GM18511 (cell line): ENCODE results near the gene SLC2A9.

ENCODE experiments used
- ATAC-seq: cut with Tn5 transposase; IDR thresholded peaks from one replicate; pipeline ENCODE4 v1.9.1; 2021; ENCODE audit warnings: mild to moderate bottlenecking, moderate library complexity; ENCODE audit not compliant: unreplicated experiment

Gene SLC2A9

GRCh38 chr4:10020871-10021652 is at the start of gene SLC2A9:
SLC2A9 (minus strand) TSS chr4:10021497; CDS start chr4:10021429, 68 bp downstream.
- no peak for ATAC-seq

GRCh38 chr4:10069075-10069642 is 47.9 kb upstream of the SLC2A9 start:
- no peak for ATAC-seq

- no peak for ATAC-seq
Observed at GRCh38 chr4:10066670-10067651, 45.7 kb upstream of the SLC2A9 start.

GRCh38 chr4:10066206-10066605 is 44.9 kb upstream of the SLC2A9 start:
- ATAC-seq: no peak

- no peak for ATAC-seq
Observed at GRCh38 chr4:10063544-10064300, 42.4 kb upstream of the SLC2A9 start.

- ATAC-seq: no peak
Observed at GRCh38 chr4:10061650-10062415, 40.5 kb upstream of the SLC2A9 start.

- ATAC-seq: no peak
Observed at GRCh38 chr4:10058371-10058770, 37.1 kb upstream of the SLC2A9 start.

GRCh38 chr4:10057023-10057395 is 35.7 kb upstream of the SLC2A9 start:
- no peak for ATAC-seq

GRCh38 chr4:10056334-10057022 is 35.2 kb upstream of the SLC2A9 start:
- ATAC-seq: no peak

GRCh38 chr4:10055871-10056270 is 34.6 kb upstream of the SLC2A9 start:
- ATAC-seq: no peak

- ATAC-seq: no peak
Observed at GRCh38 chr4:10054571-10055041, 33.3 kb upstream of the SLC2A9 start.

GRCh38 chr4:10053635-10054453 is 32.5 kb upstream of the SLC2A9 start:
- ATAC-seq: no peak

- ATAC-seq: no peak
Observed at GRCh38 chr4:10051517-10052135, 30.3 kb upstream of the SLC2A9 start.

GRCh38 chr4:10050721-10051120 is 29.4 kb upstream of the SLC2A9 start:
- no peak for ATAC-seq

GRCh38 chr4:10050261-10050661 is 29.0 kb upstream of the SLC2A9 start:
- ATAC-seq: no peak

GRCh38 chr4:10048941-10049697 is 27.8 kb upstream of the SLC2A9 start:
- ATAC-seq: no peak

- ATAC-seq: no peak
Observed at GRCh38 chr4:10047967-10048366, 26.7 kb upstream of the SLC2A9 start.
